ENCODE measurements around the gene MXI1. TPM values are rescaled to one million over a fixed set of nuclear protein-coding genes. Genes with fewer than 3 reads are reported as not detected.

The MXI1 gene
- total RNA-seq, 2 experiments from 2014 or later = 11.7 to 22.3 TPM

DNA sequence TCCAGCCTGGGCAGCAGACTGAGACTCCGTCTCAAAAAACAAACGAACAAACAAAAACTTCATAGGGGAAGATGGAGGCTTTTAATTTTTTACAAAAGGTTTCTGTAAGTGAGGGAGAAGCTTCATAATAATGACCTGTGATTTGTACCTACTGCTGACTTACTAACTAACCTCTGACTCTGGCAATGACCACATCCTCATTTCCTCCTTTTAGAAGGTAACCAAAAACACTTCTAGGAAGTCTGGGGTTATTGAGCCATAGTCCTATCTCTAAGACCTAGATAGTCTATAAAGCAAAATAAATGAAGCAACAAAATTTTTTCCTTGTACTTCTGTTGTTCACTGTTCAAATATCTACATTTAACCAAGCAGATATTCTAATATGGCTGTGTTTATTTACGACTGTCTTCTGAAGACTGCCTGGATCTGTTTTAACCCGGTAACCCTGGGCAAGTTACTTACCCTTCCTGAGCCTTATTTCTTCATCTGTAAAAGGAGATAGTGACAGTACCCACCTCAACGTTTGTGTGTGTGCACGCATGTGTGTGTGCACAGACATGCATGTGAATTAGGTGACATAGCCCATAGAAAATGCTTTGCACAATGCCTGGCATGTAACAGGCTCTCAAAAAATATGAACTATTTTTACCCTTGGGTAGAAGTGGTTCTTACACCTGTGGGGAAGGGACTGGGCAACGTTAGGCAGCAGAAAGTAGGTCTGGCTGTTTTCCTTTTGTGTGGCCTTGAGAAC is 128.1 kb downstream of the MXI1 start:
- Histone ChIP-seq H2AFZ (ENCODE audit: low read length) (no peak overlapping the region), H3K4me1 (ENCODE audit: insufficient read depth, low read length, poor library complexity, severe bottlenecking) (peaks cover 9% of the 10 kb centered on the region), H3K79me2 (ENCODE audit: insufficient read depth, low read depth, low read length) (no peaks in the 10 kb centered on the region), H3K27ac (ENCODE audit: low read depth, low read length, poor library complexity, severe bottlenecking) (no peak overlapping the region), H3K9me3 (ENCODE audit: low read length) (peaks cover 5% of the 10 kb centered on the region; the same call in 1 of the 2 replicates), H3K9me2 (ENCODE audit: insufficient read depth, low read length) (no peaks in the 10 kb centered on the region), H3K4me3 (ENCODE audit: low read depth, low read length, poor library complexity, severe bottlenecking) (no peak overlapping the region), H3K36me3 (ENCODE audit: insufficient read depth, low read length) (no peaks in the 10 kb centered on the region), H3K4me2 (ENCODE audit: low read length) (no peak overlapping the region), H4K20me1 (ENCODE audit: insufficient read depth, low read length) (no peaks in the 10 kb centered on the region)
- CTCF ChIA-PET (ENCODE audit: unreplicated experiment) = no interaction called here
- no peak for TF ChIP-seq EZH2phosphoT487 (IDR thresholded peaks at IDR 0.05; ENCODE audit: borderline replicate concordance, low read depth, low read length)
- TF ChIP-seq, protein P1, sequence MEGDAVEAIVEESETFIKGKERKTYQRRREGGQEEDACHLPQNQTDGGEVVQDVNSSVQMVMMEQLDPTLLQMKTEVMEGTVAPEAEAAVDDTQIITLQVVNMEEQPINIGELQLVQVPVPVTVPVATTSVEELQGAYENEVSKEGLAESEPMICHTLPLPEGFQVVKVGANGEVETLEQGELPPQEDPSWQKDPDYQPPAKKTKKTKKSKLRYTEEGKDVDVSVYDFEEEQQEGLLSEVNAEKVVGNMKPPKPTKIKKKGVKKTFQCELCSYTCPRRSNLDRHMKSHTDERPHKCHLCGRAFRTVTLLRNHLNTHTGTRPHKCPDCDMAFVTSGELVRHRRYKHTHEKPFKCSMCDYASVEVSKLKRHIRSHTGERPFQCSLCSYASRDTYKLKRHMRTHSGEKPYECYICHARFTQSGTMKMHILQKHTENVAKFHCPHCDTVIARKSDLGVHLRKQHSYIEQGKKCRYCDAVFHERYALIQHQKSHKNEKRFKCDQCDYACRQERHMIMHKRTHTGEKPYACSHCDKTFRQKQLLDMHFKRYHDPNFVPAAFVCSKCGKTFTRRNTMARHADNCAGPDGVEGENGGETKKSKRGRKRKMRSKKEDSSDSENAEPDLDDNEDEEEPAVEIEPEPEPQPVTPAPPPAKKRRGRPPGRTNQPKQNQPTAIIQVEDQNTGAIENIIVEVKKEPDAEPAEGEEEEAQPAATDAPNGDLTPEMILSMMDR (conservative IDR thresholded peaks at IDR 0.05; ENCODE audit: low read length) = no peak
- POLR2A ChIA-PET = interaction anchor here (0.6 to 2.6 kb wide), 4 partner anchors 10 to 48 kb away, joined by 3 to 14 read pairs (median 6); no protein-coding TSS in a partner anchor
- intact Hi-C loops (cut with micrococcal nuclease; ENCODE audit: unreplicated experiment) = no loop called here
- no peak for DNase-seq (ENCODE audit: low spot score)
- BruUV-seq (replicated peaks) = no TSS peak

DNA sequence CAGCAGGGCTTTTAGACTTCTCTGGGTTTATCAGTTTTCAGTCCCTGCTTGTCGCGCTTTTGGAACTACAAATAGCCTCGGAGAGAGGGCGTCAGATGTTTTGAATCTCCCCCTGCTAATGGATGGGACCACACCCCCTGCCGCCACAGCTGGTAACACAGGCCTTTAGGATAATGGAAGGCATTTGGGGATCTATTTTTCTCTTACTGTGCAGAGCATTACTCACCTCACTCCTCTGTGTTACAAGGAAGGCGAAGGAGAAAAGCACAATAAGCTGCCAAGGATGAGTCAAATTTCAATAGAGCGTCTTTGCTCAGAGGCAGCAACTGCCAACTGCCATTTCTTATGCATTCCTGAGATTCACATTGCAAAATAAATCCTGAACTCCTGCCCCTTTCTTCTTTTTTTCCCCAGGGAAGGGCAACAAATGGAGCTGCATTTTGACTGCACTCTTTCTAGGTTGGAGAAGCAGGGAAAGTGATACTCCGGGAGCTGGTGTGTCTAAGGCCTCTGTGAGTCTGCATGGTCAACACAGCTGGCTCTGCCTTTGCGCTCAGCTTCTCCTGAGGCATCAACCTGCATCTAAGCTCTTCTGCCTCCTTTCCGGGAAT is 128.8 kb downstream of the MXI1 start:
- ChIA-PET POLR2A (interaction anchor here (1.4 to 3.5 kb wide), 2 partner anchors 7 to 209 kb away, joined by 3 to 10 read pairs; no protein-coding TSS in a partner anchor), CTCF (ENCODE audit: unreplicated experiment) (no interaction called here)
- Histone ChIP-seq H4K20me1 (ENCODE audit: insufficient read depth, low read length) (no peaks in the 10 kb centered on the region), H2AFZ (ENCODE audit: low read length) (no peak overlapping the region), H3K79me2 (ENCODE audit: insufficient read depth, low read depth, low read length) (no peaks in the 10 kb centered on the region), H3K36me3 (ENCODE audit: insufficient read depth, low read length) (no peaks in the 10 kb centered on the region), H3K9me2 (ENCODE audit: insufficient read depth, low read length) (no peaks in the 10 kb centered on the region), H3K4me3 (ENCODE audit: low read depth, low read length, poor library complexity, severe bottlenecking) (no peak overlapping the region), H3K4me2 (ENCODE audit: low read length) (no peak overlapping the region), H3K9me3 (ENCODE audit: low read length) (no peaks in the 10 kb centered on the region), H3K27ac (ENCODE audit: low read depth, low read length, poor library complexity, severe bottlenecking) (no peak overlapping the region), H3K4me1 (ENCODE audit: insufficient read depth, low read length, poor library complexity, severe bottlenecking) (peaks cover 14% of the 10 kb centered on the region)
- intact Hi-C loops (cut with micrococcal nuclease; ENCODE audit: unreplicated experiment) = no loop called here
- no TSS peak for BruUV-seq (replicated peaks)
- TF ChIP-seq, protein P1 (conservative IDR thresholded peaks at IDR 0.05; ENCODE audit: low read length) = no peak
- no peak for TF ChIP-seq EZH2phosphoT487 (IDR thresholded peaks at IDR 0.05; ENCODE audit: borderline replicate concordance, low read depth, low read length)
- DNase-seq (ENCODE audit: low spot score) = no peak

Other genes with a start within 250 kb of the MXI1 start
- 53.3 and 75.8 TPM in 2 replicates for gene ADD3, start 199.6 kb upstream of the MXI1 start, total RNA-seq (2014; rRNA removed; shearing (Covaris generic))
- 89.7 and 100 TPM in 2 replicates for gene ADD3, start 199.6 kb upstream of the MXI1 start, total RNA-seq (2022)
- gene SMNDC1, start 97.3 kb downstream of the MXI1 start, total RNA-seq (2014; rRNA removed; shearing (Covaris generic)) = 8.1 and 10.0 TPM in 2 replicates
- gene SMNDC1, start 97.3 kb downstream of the MXI1 start, total RNA-seq (2022) = 51.7 and 52.4 TPM in 2 replicates

Data from OCI-LY7 (cell line).